ENCODE measurements around the gene CALB2.

The CALB2 gene

DNA sequence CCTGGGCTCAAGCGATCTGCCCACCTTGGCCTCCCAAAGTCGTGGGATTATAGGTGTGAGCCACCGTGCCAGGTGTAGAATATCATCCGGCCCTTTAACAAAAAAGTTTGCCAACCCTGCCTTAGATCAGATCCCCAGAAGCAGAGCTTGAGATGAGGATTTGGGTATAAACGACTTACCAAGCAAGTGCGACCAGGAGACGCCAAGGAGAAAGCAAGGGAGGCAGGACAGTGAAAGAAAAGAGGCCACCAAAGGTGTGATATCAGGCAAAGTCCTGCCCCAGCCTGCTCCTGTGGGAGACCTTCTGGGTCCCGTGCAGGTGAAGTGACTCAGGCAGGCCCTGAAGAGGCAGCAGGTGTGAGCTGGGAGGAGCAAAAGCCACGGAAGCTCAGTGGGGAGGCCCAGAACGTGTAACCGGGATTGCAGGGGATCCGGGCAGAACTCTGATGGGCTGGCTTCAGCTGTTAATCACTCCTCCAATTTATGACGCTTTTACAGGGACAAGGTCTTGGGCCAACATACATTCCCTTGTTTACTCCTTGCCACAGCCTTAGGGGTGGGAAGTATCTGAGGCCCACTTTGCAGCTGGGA lies 14.1 kb upstream of the CALB2 start:
- H3K27me3 ChIP-seq (ENCODE audit: low read length): no peaks in the 10 kb centered on the region
- H3F3A ChIP-seq (ENCODE audit: insufficient read depth): no peaks in the 10 kb centered on the region
- no peaks in the 10 kb centered on the region for H4K20me1 ChIP-seq (ENCODE audit: low read depth, low read length)
- no peaks in the 10 kb centered on the region for H3K9me3 ChIP-seq (ENCODE audit: insufficient read depth, low read length)
- TF ChIP-seq, protein P1, sequence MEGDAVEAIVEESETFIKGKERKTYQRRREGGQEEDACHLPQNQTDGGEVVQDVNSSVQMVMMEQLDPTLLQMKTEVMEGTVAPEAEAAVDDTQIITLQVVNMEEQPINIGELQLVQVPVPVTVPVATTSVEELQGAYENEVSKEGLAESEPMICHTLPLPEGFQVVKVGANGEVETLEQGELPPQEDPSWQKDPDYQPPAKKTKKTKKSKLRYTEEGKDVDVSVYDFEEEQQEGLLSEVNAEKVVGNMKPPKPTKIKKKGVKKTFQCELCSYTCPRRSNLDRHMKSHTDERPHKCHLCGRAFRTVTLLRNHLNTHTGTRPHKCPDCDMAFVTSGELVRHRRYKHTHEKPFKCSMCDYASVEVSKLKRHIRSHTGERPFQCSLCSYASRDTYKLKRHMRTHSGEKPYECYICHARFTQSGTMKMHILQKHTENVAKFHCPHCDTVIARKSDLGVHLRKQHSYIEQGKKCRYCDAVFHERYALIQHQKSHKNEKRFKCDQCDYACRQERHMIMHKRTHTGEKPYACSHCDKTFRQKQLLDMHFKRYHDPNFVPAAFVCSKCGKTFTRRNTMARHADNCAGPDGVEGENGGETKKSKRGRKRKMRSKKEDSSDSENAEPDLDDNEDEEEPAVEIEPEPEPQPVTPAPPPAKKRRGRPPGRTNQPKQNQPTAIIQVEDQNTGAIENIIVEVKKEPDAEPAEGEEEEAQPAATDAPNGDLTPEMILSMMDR (IDR thresholded peaks at IDR 0.05; ENCODE audit: insufficient read depth, low read length, poor library complexity, severe bottlenecking): no peak
- TF ChIP-seq EZH2phosphoT487 (conservative IDR thresholded peaks at IDR 0.05; ENCODE audit: low read length): no peak
- no peaks in the 10 kb centered on the region for H3K9me2 ChIP-seq (replicated peaks; ENCODE audit: insufficient read depth, low read length)
- no peak overlapping the region for H2AFZ ChIP-seq (ENCODE audit: low read depth, low read length, severe bottlenecking)
- H3K4me2 ChIP-seq (ENCODE audit: low read depth, low read length, poor library complexity, severe bottlenecking): no peak overlapping the region
- no peak overlapping the region for H3K9ac ChIP-seq (ENCODE audit: low read length)
- H3K27ac ChIP-seq (ENCODE audit: low read depth, low read length): no peak overlapping the region
- H3K36me3 ChIP-seq (ENCODE audit: low read length): no peaks in the 10 kb centered on the region
- no peaks in the 10 kb centered on the region for H3K79me2 ChIP-seq (ENCODE audit: insufficient read depth, low read length)
- no peak overlapping the region for H3K4me3 ChIP-seq (ENCODE audit: insufficient read depth, low read length, poor library complexity, severe bottlenecking)

DNA sequence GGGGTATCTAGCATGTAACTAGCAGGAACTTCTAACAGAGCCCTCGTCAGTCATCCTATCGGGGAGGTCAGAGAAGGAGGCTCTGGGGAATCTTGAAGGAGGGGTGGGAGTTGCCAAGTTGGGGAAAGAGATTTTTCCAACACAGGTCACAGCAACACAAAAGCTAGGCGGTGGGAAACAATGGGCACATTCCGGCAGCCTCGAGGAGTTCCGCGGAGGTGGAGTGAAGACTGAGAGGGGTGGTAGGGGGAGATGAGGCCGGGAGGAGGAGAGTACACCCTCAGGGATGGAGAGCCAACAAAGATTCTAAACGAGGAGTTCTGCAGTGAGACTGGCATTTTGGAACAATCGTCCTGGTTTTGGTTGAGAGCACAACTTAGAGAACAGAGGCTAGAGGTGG lies 13.5 kb upstream of the CALB2 start:
- no peaks in the 10 kb centered on the region for H3K9me2 ChIP-seq (replicated peaks; ENCODE audit: insufficient read depth, low read length)
- TF ChIP-seq, protein P1 (IDR thresholded peaks at IDR 0.05; ENCODE audit: insufficient read depth, low read length, poor library complexity, severe bottlenecking): no peak
- TF ChIP-seq EZH2phosphoT487 (conservative IDR thresholded peaks at IDR 0.05; ENCODE audit: low read length): no peak
- H3K36me3 ChIP-seq (ENCODE audit: low read length): no peaks in the 10 kb centered on the region
- no peaks in the 10 kb centered on the region for H3K79me2 ChIP-seq (ENCODE audit: insufficient read depth, low read length)
- H2AFZ ChIP-seq (ENCODE audit: low read depth, low read length, severe bottlenecking): no peak overlapping the region
- H3K4me3 ChIP-seq (ENCODE audit: insufficient read depth, low read length, poor library complexity, severe bottlenecking): no peak overlapping the region
- no peak overlapping the region for H3K4me2 ChIP-seq (ENCODE audit: low read depth, low read length, poor library complexity, severe bottlenecking)
- H3K27me3 ChIP-seq (ENCODE audit: low read length): no peaks in the 10 kb centered on the region
- no peaks in the 10 kb centered on the region for H3K9me3 ChIP-seq (ENCODE audit: insufficient read depth, low read length)
- no peak overlapping the region for H3K27ac ChIP-seq (ENCODE audit: low read depth, low read length)
- no peak overlapping the region for H3K9ac ChIP-seq (ENCODE audit: low read length)
- H3F3A ChIP-seq (ENCODE audit: insufficient read depth): no peaks in the 10 kb centered on the region
- no peaks in the 10 kb centered on the region for H4K20me1 ChIP-seq (ENCODE audit: low read depth, low read length)

DNA sequence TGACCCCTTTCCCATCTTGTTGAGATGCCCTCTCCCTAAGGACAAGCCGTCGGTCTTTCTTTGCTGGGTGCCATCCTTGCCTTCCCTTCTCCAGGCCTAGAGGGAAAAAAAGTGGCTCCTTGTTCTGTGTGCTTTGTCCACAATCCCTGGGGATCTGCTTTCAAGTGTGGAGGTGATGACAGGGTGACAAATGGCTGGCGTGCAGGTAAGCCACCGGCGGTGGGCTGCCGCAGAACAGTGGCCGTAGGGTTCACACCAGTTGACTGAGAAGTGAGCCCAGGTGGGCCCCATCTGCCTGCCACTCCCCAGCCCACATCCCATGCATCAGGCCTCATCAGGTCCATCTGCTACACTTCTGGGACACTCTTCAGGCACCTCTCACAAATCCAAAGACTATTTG lies 11.4 kb upstream of the CALB2 start:
- H3K36me3 ChIP-seq (ENCODE audit: low read length): no peaks in the 10 kb centered on the region
- H3K9me2 ChIP-seq (replicated peaks; ENCODE audit: insufficient read depth, low read length): no peaks in the 10 kb centered on the region
- no peaks in the 10 kb centered on the region for H3K79me2 ChIP-seq (ENCODE audit: insufficient read depth, low read length)
- H3K9me3 ChIP-seq (ENCODE audit: insufficient read depth, low read length): no peaks in the 10 kb centered on the region
- no peaks in the 10 kb centered on the region for H3K27me3 ChIP-seq (ENCODE audit: low read length)
- no peak overlapping the region for H3K27ac ChIP-seq (ENCODE audit: low read depth, low read length)
- no peak overlapping the region for H2AFZ ChIP-seq (ENCODE audit: low read depth, low read length, severe bottlenecking)
- no peak overlapping the region for H3K4me2 ChIP-seq (ENCODE audit: low read depth, low read length, poor library complexity, severe bottlenecking)
- no peak overlapping the region for H3K4me3 ChIP-seq (ENCODE audit: insufficient read depth, low read length, poor library complexity, severe bottlenecking)
- H3K9ac ChIP-seq (ENCODE audit: low read length): no peak overlapping the region
- H3F3A ChIP-seq (ENCODE audit: insufficient read depth): no peaks in the 10 kb centered on the region
- H4K20me1 ChIP-seq (ENCODE audit: low read depth, low read length): no peaks in the 10 kb centered on the region
- TF ChIP-seq EZH2phosphoT487 (conservative IDR thresholded peaks at IDR 0.05; ENCODE audit: low read length): no peak
- TF ChIP-seq, protein P1 (IDR thresholded peaks at IDR 0.05; ENCODE audit: insufficient read depth, low read length, poor library complexity, severe bottlenecking): no peak

Data from SU-DHL-6 (cell line).